Glomerular visceral epithelial cell (primary cell): ENCODE data around the gene NPIPA3.
"Not testable (repeated sequence)": the region's sequence is repeated elsewhere in the genome, so short reads cannot be mapped to it uniquely, and the experiment has no call there.

Experiments used
- DNase-seq: peaks from one replicate; pipeline ENCODE4 v3.0.0-alpha.2; 2016; ENCODE audit errors: extremely low spot score

Gene NPIPA3

DNA sequence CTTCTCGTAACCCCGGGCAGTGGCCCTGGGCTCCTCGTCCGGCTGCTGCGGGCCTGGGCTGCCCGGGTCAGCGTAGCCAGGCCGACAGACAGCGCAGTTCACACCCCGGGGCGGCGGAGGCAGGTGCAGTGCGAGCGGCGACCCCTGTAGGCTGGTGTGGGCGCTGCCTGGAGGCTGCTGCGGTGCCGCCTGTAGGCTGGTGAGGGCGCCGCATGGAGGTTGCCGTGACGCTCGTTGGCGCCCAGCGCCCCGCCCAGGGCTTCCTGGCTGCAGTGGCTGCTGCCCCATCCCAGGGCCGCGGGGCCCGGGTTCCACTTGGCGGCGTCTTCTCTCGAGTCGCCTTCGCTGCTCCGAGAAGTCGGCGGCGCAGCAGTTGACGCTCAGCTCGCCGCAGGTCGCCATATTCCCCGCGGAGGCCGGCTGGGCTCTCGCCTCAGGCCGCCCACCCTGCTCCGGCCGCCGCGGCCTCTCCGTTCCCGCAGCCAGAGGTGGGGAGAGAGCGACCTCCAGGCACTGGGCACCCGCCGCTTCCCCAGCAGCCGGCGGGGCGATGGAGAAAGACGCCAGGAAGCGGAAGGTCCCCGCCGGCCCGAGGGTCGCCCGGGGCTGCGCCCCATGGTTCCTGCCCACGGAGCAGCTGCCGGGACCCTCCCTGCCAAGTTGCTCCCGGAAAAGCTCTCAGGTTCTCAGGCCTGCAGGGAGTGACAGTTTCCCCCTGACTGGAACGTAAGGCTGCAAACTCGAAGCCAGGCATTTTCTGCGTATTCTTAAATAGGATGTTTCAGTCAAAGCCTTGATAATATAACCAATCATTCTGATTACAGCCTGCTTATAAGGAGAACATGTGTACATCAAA lies at the start of gene NPIPA3:
TSS of gene NPIPA3 (plus strand) at position 256 of the 856 bp plus-strand sequence. CDS start 5,533 bp downstream, outside the sequence.
- DNase-seq: not testable (repeated sequence)

DNA sequence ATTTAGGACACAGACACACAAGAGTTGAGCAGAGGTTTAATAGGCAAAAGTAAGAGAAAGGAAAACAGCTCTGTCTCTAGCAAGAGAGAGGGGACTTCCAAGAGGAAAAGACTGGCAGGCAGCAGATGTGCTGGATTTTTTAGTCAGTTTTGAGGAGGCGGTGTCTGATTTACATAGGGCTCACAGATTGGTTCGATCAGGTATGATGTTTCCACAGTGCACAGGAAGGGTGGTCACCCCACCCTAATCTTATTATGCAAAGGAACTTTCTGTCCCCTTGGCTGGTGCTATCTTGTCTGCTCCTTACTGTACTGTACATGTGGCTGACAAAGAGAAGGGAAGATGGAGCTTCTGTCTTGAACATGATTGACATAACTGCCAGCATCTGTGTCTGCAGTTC lies 45.1 kb upstream of the NPIPA3 start:
- DNase-seq: no peak

DNA sequence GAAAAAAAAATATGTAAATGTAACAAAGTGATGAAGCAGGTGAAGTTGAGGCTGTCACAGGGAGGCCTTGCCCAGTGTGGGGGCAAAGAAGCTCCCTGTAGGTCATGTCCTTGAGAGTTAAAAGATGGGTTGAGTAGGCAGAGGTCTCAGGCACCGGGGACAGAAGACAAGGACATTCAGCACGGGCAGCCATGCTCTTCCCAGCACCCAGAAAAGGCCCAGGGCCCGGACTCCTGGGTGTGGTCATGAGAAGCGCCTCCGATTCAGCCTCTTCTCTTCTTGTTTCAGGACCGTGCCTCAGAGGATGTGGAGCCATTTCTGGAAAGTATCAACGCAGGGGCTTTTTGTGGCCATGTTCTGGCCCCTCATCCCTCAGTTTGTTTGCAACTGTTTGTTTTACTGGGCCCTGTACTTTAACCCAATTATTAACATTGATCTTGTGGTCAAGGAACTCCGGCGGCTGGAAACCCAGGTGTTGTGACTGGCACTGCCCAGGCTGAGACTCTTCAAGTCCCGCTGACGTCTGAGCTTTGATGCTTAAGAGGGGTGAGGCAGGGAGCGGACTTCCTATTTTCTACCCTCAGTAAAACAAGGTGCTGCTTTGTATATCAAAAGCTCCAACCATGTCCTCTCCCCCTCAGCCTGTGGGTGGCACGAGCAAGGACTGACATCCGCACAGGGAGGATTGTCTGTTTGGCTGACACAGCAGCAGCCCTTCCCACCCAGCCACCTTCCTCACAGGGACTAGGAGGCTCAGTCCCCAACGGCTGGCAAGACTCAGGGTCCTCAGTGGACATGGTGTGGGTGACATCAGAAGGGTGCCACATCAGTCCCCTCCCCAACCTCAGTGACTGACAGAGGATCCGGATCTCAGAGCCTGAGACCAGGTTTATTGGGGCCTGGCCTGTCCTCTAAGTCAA lies 35.6 kb upstream of the NPIPA3 start:
- no peak for DNase-seq

DNA sequence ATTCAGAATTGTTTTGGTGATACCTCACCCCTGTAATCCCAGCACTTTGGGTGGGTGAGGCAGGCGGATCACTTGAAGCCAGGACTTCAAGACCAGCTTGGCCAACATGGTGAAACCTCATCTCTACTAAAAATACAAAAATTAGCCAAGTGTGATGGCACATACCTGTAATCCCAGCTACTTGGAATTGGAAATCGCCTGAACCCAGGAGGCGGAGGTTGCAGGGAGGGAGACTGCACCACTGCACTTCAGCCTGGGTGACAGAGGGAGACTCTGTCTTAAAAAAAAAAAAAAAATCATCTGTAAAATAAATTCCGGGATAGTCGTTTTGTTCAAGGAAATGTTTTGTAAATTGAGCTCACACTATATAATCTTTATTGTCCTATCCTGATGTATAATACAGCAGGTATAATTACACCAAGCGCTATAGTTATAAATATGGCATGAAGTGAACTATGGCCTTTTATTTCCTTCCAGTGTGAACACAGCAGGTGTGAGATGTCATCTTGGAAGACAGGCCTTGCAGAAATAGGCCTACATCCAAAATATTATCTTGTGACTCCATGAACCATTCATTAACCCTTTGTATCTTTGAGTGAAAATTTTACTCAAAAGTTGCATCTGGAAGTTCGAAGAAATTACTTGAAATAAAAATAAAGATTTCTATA lies 34.5 kb upstream of the NPIPA3 start:
- no peak for DNase-seq

DNA sequence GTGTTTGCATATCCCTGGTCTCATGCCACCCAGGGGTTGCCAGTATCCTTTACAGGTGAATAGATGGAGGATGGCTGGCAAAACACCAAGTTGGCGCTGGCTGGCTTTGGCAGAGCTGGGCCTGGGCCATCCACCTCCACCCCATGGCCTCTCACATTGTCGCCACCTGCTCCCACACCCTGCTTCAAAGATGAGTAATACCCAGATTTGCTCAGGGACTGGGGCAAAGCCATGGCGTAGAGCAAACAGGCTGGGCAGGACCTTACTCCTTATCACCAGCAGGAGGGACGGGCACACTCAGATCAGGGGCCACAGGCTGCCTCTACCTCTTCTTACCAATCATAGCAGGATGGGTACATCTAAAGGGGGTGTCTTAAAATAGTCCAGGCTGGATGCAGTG lies 33.4 kb upstream of the NPIPA3 start:
- DNase-seq: no peak

DNA sequence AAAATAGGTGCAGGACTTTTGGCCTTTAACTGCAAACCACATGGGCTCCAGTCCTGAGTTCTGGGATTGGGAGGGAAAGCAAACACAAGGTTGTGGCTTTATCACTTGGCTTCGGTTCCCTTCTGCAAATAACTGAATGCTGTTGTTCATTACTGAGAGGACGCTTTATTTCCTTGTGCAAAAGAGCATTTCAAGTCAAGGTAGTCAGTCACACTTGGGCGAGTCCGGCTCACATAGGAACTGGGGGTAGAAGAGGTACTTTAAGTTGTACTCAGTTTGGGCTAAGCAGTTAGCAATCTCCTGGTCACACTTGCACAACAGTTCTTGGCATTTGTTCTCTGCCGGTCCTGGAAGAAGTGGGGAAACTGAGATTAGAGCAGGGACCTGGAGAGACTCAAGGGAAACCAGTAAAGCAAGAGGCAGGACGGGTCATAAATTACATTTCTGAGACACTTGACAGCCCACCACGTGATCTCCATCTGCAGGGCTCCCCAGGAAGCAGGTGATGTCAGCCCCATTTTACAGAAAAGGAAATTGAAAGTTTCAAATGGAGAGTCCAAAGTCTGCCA lies 30.7 kb upstream of the NPIPA3 start:
- peak; percentile 9 for DNase-seq

DNA sequence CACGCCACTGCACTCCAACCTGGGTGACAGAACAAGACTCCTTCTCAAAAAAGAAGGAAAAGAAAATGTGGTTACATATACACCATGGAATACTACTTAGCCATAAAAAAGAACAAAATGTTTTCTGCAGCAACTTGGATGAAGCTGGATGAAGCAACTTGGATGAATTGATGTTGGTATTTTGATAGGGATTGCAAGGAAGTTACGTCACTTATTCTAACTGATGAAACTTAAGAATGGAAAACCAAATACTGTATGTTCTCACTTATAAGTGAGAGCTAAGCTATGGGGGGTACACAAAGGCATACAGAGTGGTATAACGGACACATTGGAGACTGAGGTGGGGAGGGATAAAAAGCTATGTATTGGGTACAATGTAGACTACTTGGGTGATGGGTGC lies 26.6 kb upstream of the NPIPA3 start:
- no peak for DNase-seq

DNA sequence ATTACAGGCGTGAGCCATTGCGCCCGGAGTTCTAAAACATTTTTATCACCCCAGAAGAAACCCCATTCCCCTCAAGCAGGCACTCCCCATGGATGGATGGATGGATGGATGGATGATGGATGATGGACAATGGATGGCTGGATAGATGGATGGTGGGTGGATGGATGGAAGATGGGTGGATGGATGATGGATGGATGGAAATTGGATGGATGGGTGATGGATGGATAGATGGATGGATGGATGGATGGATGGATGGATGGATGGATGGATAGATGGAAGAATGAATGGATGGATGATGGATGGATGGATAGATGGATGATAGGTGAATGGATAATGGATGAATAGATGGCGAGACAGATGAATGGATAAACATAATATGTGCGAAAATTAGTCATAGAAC lies 25.6 kb upstream of the NPIPA3 start:
- no peak for DNase-seq

DNA sequence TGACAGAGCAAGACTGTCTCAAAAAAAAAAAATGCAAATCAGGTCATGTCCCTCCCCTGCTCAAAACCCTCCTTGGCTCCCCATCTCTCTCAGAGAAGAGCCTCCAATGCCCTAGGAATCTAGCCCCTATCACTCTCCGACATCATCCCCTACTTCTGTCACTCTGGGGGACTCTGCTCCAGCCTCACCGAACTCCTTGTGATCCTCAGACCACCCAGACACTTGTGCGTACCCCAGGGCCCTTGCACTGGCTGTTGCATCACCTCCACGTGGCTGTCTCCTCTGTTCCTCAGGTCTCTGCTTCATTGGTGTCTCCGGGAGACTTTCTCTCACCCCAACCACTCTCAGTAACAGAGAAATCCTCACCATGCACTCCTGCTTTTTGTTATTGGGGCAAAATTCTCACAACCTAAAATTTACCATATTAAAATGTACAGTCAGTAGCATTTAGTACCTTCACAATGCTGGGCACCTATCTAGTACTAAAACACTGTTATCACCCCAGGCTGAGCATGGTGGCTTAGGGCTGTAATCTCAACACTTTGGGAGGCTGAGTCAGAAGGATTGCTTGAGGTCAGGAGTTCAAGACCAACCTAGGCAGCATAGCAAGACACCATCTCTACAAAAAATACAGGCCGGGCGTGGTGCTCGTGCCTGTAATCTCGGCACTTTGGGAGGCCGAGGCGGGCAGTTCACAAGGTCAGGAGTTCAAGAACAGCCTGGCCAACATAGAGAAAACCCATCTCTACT lies 24.3 kb upstream of the NPIPA3 start:
- no peak for DNase-seq

DNA sequence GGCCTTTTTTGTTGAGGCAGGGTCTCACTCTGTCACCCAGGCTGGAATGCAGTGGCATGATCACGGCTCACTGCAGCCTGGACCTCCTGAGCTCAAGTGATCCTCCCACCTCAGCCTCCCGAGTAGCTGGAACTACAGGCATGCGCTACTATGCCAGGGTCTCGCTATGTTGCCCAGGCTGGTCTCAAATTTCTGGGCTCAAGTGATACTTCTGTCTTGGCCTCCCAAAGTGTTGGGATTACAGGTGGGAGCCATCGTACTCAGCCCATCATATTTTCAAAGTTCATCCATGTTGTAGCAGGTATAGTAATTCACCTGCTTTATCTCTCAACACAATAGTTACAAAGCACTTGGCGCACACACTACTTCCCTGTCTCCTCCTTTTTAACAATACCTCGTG lies 22.8 kb upstream of the NPIPA3 start:
- not testable (repeated sequence) for DNase-seq

DNA sequence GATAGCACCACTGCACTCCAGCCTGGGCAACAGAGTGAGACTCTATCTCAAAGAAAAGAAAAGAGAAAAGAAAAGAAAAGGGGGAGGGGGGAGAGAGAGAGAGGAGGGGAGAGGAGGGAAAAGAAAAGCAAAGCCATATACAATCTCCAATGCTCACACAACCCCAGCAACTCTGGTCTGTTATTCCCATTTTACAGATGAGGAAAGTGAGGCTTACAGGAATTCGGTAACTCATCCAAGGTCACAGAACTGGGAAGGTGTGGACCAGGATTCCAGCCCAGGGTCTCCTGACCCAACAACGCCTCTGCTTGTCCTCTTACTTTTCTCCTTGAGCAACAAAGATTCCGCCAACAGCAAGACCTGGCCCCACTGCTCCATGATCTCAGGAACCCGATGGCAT lies 22.1 kb upstream of the NPIPA3 start:
- DNase-seq: no peak

DNA sequence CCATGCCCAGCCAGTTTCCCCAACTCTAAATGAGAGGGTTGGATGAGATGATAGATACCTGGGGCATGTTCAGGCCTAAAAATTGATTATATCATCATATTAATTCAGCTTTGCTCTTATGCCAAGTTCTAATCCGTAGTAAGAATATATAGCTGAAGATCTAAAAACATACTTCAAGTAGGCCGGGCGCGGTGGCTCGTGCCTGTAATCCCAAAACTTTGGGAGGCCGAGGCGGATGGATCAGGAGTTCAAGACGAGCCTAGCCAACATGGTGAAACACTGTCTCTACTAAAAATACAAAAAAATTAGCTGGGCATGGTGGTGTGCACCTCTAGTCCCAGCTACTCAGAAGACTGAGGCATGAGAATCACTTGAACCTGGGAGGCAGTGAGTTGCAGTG lies 21.1 kb upstream of the NPIPA3 start:
- DNase-seq: no peak

DNA sequence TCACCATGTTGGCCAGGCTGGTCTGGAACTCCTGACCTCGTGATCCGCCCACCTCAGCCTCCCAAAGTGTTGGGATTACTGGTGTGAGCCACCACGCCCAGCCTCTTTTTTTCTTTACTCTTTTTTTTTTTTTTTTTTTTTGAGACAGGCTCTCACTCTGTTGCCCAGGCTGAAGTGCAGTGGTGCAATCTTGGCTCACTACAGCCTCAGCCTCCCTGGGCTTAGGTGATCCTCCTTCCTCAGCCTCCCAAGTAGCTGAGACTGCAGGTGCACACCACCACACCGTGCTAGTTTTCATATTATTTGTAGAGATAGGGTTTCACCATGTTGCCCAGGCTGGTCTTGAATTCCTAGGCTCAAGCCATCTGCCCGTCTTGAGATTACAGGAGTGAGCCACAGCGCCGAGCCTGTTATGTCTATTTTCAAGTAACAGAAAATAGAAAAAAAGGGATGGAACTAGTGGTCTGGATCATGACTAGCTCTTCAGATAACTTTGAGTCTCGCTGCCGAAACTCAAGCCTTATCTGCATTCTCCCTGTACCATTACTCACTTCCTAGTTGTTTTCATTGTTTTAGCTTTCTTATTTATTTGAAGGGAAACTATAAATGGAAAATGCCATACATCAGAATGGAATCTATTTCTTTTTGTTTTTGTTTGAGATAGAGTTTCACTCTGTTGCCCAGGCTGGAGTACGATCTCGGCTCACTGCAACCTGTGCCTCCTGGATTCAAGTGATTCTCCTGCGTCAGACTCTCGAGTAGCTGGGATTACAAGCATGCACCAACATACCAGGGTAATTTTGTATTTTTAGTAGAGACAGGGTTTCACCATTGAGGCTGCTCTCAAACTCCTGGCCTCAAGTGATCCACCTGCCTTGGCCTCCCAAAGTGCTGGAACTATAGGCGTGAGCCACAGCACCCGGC lies 17.1 kb upstream of the NPIPA3 start:
- not testable (repeated sequence) for DNase-seq

DNA sequence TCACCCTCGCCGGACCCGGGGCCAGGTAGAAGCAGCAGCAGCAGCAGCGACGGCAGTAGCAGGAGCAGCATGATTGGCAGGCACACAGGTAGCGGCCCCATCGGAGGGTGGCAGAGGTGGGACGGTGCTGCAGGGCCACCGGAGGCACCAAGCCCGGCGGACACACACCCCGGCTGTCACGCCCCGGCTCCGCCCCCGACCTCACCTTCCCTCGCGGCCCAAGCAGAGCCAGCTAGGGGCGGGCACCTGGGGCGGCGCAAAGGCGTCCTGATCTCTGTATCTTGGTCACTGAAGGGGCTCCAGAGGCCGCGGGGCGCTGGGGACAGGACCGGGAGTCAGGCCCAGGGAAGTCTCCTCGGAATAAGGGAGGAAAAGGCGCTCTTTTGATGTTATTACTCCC lies 9.1 kb upstream of the NPIPA3 start, which contains the start of gene PLA2G10:
TSS of gene PLA2G10 (minus strand) at position 180 of the 400 bp plus-strand sequence. CDS start at position 101, 79 bp downstream.
- DNase-seq: not testable (repeated sequence)

DNA sequence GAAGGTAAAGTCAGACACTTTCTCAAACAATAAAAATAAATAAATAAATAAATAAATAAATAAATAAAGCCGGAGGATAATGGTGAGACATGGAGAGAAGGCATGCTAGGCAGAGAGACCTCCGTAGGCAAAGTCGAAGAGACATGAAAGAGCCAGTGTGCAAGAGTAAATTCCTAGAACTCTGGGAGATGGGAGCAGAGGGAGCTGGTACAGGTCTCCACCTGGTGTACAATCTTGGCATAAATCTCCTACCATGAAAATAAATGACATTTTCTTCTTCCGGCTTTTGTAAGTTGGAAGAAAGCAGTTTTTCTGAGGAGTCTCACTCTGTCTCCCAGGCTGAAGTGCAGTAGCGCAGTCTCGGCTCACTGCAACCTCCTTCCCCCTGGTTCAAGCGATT lies 1.4 kb upstream of the NPIPA3 start:
- not testable (repeated sequence) for DNase-seq

DNA sequence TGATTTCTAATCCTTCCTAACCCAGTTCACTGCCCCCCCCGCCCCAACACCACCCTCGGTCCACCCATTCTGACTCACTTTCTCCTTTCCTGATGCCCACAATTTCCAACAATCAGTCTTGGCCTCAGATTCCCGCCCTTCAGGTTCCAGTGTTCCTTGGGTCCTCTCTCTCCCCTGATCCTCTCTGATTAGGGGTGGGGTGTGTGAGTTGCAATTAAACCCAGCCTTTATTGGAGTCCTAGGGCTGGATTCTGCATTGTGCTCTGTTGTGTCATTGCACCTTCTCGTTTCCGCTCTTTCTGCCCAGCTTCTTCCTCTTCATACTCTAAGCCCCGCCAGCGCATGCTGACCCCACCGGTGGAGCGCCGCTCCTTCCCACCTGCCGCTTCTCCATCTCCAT lies 539 bp upstream of the NPIPA3 start:
- DNase-seq: not testable (repeated sequence)

DNA sequence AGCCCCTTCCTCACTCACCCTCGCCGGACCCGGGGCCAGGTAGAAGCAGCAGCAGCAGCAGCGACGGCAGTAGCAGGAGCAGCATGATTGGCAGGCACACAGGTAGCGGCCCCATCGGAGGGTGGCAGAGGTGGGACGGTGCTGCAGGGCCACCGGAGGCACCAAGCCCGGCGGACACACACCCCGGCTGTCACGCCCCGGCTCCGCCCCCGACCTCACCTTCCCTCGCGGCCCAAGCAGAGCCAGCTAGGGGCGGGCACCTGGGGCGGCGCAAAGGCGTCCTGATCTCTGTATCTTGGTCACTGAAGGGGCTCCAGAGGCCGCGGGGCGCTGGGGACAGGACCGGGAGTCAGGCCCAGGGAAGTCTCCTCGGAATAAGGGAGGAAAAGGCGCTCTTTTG lies 30.0 kb downstream of the NPIPA3 start:
- DNase-seq: not testable (repeated sequence)

DNA sequence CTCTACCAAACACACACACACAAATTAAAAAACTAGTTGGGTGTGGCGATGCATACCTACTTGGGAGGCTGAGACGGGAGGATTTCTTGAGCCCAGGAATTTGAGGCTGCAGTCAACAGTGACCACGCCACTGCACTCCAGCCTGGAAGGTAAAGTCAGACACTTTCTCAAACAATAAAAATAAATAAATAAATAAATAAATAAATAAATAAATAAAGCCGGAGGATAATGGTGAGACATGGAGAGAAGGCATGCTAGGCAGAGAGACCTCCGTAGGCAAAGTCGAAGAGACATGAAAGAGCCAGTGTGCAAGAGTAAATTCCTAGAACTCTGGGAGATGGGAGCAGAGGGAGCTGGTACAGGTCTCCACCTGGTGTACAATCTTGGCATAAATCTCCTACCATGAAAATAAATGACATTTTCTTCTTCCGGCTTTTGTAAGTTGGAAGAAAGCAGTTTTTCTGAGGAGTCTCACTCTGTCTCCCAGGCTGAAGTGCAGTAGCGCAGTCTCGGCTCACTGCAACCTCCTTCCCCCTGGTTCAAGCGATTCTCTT lies 37.7 kb downstream of the NPIPA3 start:
- not testable (repeated sequence) for DNase-seq

DNA sequence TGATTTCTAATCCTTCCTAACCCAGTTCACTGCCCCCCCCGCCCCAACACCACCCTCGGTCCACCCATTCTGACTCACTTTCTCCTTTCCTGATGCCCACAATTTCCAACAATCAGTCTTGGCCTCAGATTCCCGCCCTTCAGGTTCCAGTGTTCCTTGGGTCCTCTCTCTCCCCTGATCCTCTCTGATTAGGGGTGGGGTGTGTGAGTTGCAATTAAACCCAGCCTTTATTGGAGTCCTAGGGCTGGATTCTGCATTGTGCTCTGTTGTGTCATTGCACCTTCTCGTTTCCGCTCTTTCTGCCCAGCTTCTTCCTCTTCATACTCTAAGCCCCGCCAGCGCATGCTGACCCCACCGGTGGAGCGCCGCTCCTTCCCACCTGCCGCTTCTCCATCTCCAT lies 38.6 kb downstream of the NPIPA3 start:
- not testable (repeated sequence) for DNase-seq
